ENCODE data around the gene PLCG2.

PLCG2 gene

GRCh38 chr16:81817789-81818567 is 38.9 kb downstream of the PLCG2 start:
- DNase-seq: no peak

- no peak for DNase-seq
These were observed 39.4 kb downstream of the PLCG2 start for GRCh38 chr16:81818568-81818896.

GRCh38 chr16:81818905-81819304 is 39.8 kb downstream of the PLCG2 start:
- no peak for DNase-seq

GRCh38 chr16:81821436-81822128 is 42.5 kb downstream of the PLCG2 start:
- DNase-seq: no peak

- no peak for DNase-seq
These were observed 44.0 kb downstream of the PLCG2 start for GRCh38 chr16:81823111-81823510.

GRCh38 chr16:81823734-81824133 is 44.6 kb downstream of the PLCG2 start:
- DNase-seq: no peak

GRCh38 chr16:81826523-81826922 is 47.4 kb downstream of the PLCG2 start:
- DNase-seq: no peak

GRCh38 chr16:81830845-81831540 is 51.9 kb downstream of the PLCG2 start:
- DNase-seq: no peak

- peak; percentile 20 for DNase-seq
These were observed 52.6 kb downstream of the PLCG2 start for GRCh38 chr16:81831722-81832126.

- no peak for DNase-seq
These were observed 53.9 kb downstream of the PLCG2 start for GRCh38 chr16:81832801-81833547.

GRCh38 chr16:81833751-81834150 is 54.7 kb downstream of the PLCG2 start:
- no peak for DNase-seq

GRCh38 chr16:81834868-81835267 is 55.8 kb downstream of the PLCG2 start:
- DNase-seq: no peak

- DNase-seq: no peak
These were observed 57.4 kb downstream of the PLCG2 start for GRCh38 chr16:81836279-81837054.

GRCh38 chr16:81837312-81837751 is 58.2 kb downstream of the PLCG2 start:
- DNase-seq: no peak

- DNase-seq: no peak
These were observed 59.7 kb downstream of the PLCG2 start for GRCh38 chr16:81838794-81839193.

GRCh38 chr16:81841722-81842121 is 62.6 kb downstream of the PLCG2 start:
- no peak for DNase-seq

- no peak for DNase-seq
These were observed 63.6 kb downstream of the PLCG2 start for GRCh38 chr16:81842564-81843242.

GRCh38 chr16:81843243-81843582 is 64.1 kb downstream of the PLCG2 start:
- no peak for DNase-seq

GRCh38 chr16:81843683-81844082 is 64.6 kb downstream of the PLCG2 start:
- DNase-seq: no peak

- DNase-seq: no peak
These were observed 67.0 kb downstream of the PLCG2 start for GRCh38 chr16:81846105-81846504.

- DNase-seq: no peak
These were observed 69.3 kb downstream of the PLCG2 start for GRCh38 chr16:81848306-81848853.

Data from stimulated activated CD4-positive, alpha-beta T cell treated with anti-CD3 and anti-CD28 coated beads, Interleukin-4, amount 100 ng/mL, for 24 hours (primary cell).